ENCODE data around the gene AFAP1.

- TF ChIP-seq, protein P1, sequence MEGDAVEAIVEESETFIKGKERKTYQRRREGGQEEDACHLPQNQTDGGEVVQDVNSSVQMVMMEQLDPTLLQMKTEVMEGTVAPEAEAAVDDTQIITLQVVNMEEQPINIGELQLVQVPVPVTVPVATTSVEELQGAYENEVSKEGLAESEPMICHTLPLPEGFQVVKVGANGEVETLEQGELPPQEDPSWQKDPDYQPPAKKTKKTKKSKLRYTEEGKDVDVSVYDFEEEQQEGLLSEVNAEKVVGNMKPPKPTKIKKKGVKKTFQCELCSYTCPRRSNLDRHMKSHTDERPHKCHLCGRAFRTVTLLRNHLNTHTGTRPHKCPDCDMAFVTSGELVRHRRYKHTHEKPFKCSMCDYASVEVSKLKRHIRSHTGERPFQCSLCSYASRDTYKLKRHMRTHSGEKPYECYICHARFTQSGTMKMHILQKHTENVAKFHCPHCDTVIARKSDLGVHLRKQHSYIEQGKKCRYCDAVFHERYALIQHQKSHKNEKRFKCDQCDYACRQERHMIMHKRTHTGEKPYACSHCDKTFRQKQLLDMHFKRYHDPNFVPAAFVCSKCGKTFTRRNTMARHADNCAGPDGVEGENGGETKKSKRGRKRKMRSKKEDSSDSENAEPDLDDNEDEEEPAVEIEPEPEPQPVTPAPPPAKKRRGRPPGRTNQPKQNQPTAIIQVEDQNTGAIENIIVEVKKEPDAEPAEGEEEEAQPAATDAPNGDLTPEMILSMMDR (conservative IDR thresholded peaks at IDR 0.05; ENCODE audit: low read length), result no peak
- no peak for TF ChIP-seq EZH2phosphoT487 (IDR thresholded peaks at IDR 0.05; ENCODE audit: borderline replicate concordance)
These were observed 204.3 kb downstream of the AFAP1 start for GRCh38 chr4:7735395-7735794.

All from Loucy (cell line).